ENCODE data around the gene KRTAP9-9. TPM values are rescaled to one million over a fixed set of nuclear protein-coding genes. Genes with fewer than 3 reads are reported as not detected.

The KRTAP9-9 gene
- total RNA-seq, 1 donor from 2014 or later = not detected

Small RNA genes lying within 50 kb of the gene (small RNA-seq; reads per million reads assigned to genes)
- gene KRTAP9-10P (ENCODE audit: low replicate concordance) = not detected

Other genes starting within 250 kb of the KRTAP9-9 start
- gene KRTAP3-1, start 246.3 kb upstream of the KRTAP9-9 start, total RNA-seq = not detected
- not detected for gene KRTAP1-5, start 228.2 kb upstream of the KRTAP9-9 start, total RNA-seq
- not detected for gene KRTAP1-4, start 225.2 kb upstream of the KRTAP9-9 start, total RNA-seq
- not detected for gene KRTAP1-3, start 220.5 kb upstream of the KRTAP9-9 start, total RNA-seq
- not detected for gene KRTAP1-1, start 213.9 kb upstream of the KRTAP9-9 start, total RNA-seq
- gene KRTAP2-1, start 208.1 kb upstream of the KRTAP9-9 start, total RNA-seq = not detected
- not detected for gene KRTAP2-2, start 200.2 kb upstream of the KRTAP9-9 start, total RNA-seq
- gene KRTAP2-3, start 195.3 kb upstream of the KRTAP9-9 start, total RNA-seq = not detected
- gene KRTAP2-4, start 189.5 kb upstream of the KRTAP9-9 start, total RNA-seq = not detected
- not detected for gene KRTAP4-7, start 171.2 kb upstream of the KRTAP9-9 start, total RNA-seq
- gene KRTAP4-8, start 157.2 kb upstream of the KRTAP9-9 start, total RNA-seq = not detected
- gene KRTAP4-16, start 153.2 kb upstream of the KRTAP9-9 start, total RNA-seq = not detected
- gene KRTAP4-9, start 150.0 kb upstream of the KRTAP9-9 start, total RNA-seq = not detected
- not detected for gene KRTAP4-11, start 137.0 kb upstream of the KRTAP9-9 start, total RNA-seq
- gene KRTAP4-12, start 131.2 kb upstream of the KRTAP9-9 start, total RNA-seq = not detected
- not detected for gene KRTAP4-6, start 114.8 kb upstream of the KRTAP9-9 start, total RNA-seq
- not detected for gene KRTAP4-5, start 105.6 kb upstream of the KRTAP9-9 start, total RNA-seq
- not detected for gene KRTAP4-4, start 94.6 kb upstream of the KRTAP9-9 start, total RNA-seq
- not detected for gene KRTAP4-3, start 87.2 kb upstream of the KRTAP9-9 start, total RNA-seq
- gene KRTAP4-2, start 77.2 kb upstream of the KRTAP9-9 start, total RNA-seq = not detected
- not detected for gene KRTAP4-1, start 70.5 kb upstream of the KRTAP9-9 start, total RNA-seq
- gene KRTAP9-1, start 65.5 kb upstream of the KRTAP9-9 start, total RNA-seq = not detected
- not detected for gene KRTAP9-2, start 28.7 kb upstream of the KRTAP9-9 start, total RNA-seq
- not detected for gene KRTAP9-3, start 22.9 kb upstream of the KRTAP9-9 start, total RNA-seq
- gene KRTAP9-8, start 17.4 kb upstream of the KRTAP9-9 start, total RNA-seq = not detected
- not detected for gene KRTAP9-4, start 5.7 kb upstream of the KRTAP9-9 start, total RNA-seq
- not detected for gene KRTAP9-6, start 10.0 kb downstream of the KRTAP9-9 start, total RNA-seq
- gene KRTAP9-7, start 20.3 kb downstream of the KRTAP9-9 start, total RNA-seq = not detected
- not detected for gene KRTAP29-1, start 47.5 kb downstream of the KRTAP9-9 start, total RNA-seq
- not detected for gene KRTAP16-1, start 53.9 kb downstream of the KRTAP9-9 start, total RNA-seq
- not detected for gene KRTAP17-1, start 60.3 kb downstream of the KRTAP9-9 start, total RNA-seq
- not detected for gene KRT33A, start 95.4 kb downstream of the KRTAP9-9 start, total RNA-seq
- not detected for gene KRT33B, start 114.4 kb downstream of the KRTAP9-9 start, total RNA-seq
- 0.74 TPM for gene KRT34, start 126.9 kb downstream of the KRTAP9-9 start, total RNA-seq
- gene KRT31, start 142.2 kb downstream of the KRTAP9-9 start, total RNA-seq = 1.2 TPM
- not detected for gene KRT37, start 169.2 kb downstream of the KRTAP9-9 start, total RNA-seq
- gene KRT38, start 185.6 kb downstream of the KRTAP9-9 start, total RNA-seq = not detected
- gene KRT32, start 212.0 kb downstream of the KRTAP9-9 start, total RNA-seq = not detected
- not detected for gene KRT35, start 225.8 kb downstream of the KRTAP9-9 start, total RNA-seq
- gene KRT36, start 234.5 kb downstream of the KRTAP9-9 start, total RNA-seq = not detected